Smooth muscle cell of the brain vasculature (primary cell): ENCODE measurements around the gene PJVK.

ENCODE experiments used
- DNase-seq: peaks from one replicate; pipeline ENCODE4 v3.0.0-alpha.2; 2012; ENCODE audit warnings: low read depth, low spot score

The PJVK gene

DNA sequence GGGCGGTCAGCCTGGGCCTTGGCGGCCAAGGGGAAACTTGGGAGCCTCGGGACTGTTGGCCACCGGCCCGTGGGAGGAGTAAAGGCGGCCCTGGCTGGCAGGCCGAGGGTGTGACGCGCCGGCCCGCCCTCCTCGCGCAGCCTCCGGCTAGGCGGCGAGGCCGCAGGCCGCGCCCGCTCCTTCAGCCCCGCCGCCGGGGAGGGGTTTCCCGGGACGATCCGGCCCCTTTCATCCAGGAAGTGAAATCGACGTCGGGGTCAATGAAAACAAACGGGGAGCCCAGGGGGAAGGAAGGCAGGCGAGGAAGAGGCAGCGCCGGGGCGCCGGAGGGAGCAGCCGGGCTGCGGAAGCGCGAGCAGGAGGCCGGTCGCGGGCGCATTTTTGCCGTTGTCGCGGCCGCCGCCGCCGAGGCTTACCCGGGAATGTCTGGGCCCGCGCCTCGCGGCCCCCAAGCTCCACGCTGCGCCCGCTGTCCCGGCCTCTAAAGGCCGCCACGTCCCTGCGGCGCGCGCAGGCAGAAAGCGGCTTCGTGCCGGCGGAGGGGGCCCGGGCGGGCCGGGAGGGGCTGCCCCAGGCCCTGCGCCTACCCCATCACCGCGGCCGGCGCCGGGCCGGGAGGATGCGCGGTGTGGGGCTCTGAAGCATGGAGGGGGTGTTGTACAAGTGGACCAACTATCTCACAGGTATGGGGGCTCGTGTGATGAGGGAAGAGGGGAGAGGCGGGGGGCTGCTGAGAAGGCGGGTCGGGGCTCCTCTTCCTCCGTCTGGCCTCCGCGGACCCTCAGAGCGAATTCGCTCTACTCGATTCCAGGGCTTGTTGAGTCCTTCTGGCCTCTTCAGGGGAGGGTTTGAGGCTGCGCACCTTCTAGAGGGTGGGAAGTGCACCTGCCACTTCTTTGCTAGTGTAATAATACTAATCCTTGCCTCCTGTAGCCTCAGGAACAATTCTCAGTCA is 29.3 kb downstream of the PJVK start, which contains the start of gene PLEKHA3:
TSS of gene PLEKHA3 (plus strand) at position 231 of the 955 bp plus-strand sequence. CDS start at position 644, 413 bp downstream.
- peak; percentile 90 for DNase-seq

DNA sequence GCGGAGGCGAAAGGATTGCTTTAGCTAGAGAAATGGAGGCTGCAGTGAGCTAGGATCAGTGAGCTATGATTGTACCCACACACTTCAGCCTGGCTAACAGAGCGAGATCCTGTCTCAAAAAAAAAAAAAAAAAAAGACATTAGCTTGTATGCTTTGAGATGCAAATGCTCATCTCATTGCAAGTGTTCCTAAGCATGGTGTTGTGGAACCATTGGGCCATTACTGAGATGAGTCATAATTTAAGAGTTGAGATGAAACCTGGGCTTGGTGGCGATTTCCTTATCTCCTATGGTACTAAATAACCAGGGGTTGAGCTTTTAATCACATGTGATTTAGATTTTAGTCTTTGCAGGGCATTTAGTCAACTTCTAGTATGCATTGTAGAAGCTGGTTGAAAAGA is 31.3 kb downstream of the PJVK start:
- DNase-seq: no peak

DNA sequence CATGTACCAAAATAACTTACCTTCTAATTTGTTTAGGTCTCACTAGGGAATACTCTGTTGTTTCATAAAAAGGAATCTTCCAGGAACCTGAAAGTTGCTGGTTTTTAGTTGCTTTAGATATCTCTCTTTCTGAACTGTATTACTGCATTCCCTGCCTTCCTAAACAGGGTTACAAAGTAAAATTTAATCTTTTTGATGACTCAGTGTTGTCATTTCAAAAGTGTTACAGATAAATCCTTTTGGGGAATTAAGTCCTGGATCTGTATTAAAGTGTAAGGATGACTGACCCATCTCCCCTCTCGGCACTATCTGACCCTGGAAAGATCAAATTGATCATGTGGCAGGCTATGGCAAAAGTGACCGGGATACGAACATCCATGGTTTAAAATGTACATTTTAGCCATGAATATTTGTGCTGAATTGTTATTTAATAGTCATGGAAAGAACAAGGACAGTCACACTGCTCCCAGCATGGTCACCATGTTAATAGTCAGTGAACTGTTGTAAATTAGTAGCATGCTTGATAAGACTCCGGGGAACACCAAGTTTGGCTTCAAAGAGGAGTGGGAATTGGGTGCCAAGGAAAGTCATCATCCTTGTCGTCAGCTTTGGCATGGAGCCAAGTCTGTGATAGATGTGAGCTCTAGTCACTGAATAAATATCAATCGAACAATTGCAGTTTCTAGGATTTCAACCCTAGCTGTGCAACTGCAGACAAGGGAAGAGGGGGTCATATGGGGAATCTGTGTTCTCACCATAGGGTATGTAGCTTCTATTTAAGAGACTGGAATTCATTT is 33.3 kb downstream of the PJVK start:
- no peak for DNase-seq

DNA sequence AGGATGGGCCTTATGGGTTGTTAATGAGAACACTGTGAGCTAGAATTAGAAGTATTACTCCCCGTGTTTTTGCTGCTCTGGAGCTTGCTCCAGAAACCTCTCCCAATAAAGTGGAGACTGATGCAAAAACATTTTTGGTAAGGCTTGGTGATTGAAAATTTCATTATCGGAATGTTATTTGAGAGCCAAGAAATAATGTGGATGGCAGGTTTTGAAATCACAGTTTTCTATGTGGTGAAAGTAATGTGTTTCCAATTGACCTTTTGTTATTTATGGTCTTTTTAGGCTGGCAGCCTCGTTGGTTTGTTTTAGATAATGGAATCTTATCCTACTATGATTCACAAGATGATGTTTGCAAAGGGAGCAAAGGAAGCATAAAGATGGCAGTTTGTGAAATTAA is 34.2 kb downstream of the PJVK start:
- no peak for DNase-seq

DNA sequence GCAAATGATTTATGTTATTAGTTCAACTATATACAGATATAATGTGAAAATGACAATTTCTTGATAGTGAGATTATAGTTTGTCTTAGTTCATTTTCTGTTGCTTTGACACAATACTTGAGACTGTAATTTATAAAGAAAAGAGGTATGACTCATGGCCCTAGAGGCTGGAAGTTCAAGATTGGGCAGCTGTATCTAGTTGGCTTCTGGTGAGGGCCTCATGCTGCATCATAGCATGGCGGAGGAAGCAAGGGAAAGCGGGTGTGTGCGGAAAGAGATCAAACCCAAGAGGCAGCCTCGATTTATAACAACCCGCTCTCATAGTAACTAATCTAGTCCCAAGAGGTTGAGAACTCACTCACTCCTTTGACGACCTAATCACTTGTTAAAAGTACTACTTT is 40.4 kb downstream of the PJVK start:
- DNase-seq: no peak

DNA sequence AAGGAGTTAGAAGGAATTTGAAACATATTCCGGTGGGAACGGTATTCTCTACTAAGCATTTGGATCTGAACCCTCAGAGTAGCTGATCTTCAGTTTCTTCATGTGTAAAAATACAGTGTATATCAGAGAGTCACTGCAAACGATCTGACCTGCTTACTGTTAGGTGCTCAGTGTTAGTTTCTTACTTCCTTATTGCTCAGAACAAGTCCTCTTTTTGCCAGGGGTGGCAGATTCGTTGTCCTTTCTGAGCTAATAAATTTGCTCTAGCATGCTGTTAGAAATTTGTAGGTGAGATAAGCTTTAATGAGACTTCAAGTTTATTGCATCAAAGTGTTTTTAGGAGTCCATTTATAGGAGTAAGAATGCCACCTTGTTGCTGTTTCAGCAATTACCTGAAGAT is 44.9 kb downstream of the PJVK start:
- no peak for DNase-seq

DNA sequence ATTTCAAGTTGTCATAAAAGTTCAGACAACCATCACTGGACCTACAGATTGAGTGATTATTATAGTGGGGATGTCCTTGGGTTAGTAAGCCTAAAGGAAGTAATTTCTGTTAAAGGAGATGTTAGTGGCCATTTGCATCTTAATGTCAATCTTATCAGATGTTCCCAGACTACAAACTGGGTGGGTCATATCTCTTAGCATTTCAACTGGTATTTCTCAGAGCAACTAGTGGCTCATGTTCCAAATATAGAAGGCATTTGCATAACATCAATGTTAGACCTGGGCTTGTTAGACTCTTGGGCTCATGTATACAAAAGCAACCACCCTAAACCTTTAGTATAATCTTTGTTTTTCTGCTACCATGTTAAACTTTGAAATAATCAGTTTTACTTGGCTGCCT is 47.0 kb downstream of the PJVK start:
- DNase-seq: no peak

DNA sequence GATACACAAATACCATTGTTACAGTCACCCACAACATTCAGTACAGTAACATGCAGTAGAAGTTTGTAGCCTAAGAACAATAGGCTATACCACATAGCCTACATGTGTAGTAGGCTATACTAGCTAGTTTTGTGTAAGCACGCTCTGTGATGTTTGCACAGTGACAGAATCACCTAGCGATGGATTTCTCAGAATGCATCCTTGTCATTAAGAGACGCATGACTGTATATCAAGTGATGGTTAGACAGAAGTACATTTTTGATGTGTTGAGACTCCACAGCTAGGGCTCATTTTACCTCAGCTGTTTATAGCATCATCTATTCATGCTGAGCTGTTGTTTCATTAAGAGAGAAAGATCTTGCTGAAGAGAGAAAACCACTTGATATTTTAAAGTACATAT is 48.5 kb downstream of the PJVK start:
- no peak for DNase-seq

DNA sequence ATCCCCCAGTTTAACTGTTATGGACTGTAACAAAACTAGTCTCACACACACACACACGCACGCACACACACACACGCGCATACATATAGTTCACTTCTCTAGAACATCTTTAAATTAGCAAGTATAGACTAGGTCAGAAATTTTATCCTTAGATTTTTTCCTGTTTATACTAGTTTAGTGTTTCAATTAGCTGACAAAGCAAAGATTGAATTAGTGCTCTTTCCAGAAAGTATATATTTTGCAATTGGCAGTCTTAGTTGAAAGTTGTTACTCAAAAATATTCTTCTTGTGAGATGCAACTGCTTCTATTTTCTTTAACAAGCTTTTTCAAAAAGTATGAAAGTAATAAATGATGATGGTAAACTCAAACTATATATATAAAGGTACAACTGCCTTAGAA is 51.6 kb downstream of the PJVK start:
- no peak for DNase-seq

DNA sequence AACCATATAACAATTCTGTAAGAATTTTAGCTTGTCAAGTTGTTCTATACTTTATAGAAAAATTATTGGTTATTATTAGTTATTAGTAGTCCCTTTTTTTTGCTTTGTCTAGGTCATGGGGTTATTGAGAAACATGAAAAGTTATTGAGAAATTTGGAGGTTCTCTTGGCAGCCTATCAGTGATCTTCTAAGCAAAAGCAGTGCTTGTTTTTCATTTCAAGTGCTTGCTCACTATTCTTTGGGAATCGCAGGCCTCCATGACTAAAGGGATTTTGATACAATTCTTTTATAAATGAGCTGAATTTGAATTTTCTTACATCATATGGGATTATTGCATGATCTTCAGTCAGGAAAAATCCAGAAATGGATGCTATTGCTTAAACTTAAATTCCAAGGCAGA is 54.9 kb downstream of the PJVK start:
- DNase-seq: no peak

DNA sequence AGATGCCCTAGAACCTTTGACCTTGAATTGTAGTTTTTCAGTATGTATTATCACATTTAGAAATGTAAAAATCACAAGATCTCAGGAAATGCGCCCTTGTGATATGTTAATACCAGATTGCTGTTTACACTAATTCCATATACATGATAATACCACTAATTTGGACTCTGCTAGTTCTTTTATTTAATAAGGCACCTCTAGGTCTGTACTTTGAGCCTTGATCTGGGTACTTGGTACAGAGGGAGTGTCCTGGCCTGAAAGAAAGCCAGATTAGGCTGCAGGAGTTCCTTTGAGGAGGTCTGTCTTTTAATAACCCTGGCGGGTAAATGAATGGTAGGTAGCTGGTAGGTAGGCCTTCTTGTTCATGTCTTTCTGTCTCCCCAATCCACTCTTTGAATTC is 55.3 kb downstream of the PJVK start:
- DNase-seq: no peak

DNA sequence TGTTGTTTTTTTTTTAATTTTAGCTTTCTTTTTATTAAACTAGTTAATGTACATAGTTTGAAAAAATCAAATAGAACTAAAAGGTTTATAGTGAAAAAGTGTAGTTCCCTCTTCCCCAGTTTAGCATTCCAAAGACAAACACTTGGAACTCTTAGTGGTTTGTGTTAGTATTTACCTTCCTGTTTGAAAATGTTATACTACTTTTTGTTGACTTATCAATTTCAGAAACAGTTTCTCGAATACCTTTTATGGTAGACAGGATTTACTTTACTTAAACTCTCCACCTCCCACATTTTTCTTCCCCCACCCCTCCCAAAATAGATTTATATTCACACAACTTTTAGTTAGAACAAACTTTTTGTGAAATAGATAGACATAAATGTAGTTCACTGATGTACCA is 55.8 kb downstream of the PJVK start:
- DNase-seq: no peak

DNA sequence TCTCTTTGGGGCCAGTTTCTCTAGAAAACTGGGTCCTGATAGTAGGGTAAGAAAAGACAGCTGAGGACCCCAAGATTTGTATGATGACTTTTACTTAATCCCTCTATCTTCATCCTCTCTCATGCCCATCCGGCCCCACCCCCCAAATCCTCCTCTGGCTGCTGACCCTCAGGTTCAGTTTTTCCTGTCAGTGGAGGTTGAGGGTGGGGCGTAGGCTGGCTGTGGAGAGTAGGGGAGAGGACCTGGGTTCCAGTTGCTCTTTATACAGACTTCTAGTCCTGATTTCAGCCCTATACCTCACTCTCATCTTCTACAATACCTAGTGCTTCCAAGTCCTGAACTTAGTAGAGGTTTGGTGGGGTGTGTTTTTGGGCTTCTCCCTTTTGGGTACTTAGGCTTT is 57.5 kb downstream of the PJVK start:
- DNase-seq: no peak

DNA sequence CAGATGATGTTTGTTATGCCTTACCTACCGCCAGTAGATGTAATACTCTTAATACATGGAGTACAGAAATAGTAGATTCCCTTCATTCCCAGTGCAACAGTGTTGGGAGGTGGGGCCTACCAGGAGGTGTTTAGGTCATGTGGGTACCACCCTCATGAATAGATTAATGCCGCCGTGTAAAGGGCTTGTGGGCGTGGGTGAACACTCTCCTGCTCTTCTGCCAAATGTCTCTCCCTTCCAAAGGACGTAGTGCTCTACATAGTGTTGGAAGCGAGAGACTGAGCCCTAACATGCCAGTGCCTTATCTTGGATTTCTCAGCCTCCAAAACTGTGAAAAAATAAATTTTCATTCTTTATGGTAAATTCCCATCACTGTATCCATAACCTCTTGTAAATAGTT is 59.2 kb downstream of the PJVK start:
- no peak for DNase-seq
